ENCODE results near the gene VSTM2L. TPM values are rescaled to one million over a fixed set of nuclear protein-coding genes. Genes with fewer than 3 reads are reported as not detected.

VSTM2L gene
- total and polyA plus RNA-seq, 2 of the 13 experiments (the other 11 are each of a cell fraction or from before 2014, with no cell fraction given) = not detected

- TF ChIP-seq ATF7-NPFF (CRISPR knock-in tag; IDR thresholded peaks at IDR 0.05; ENCODE audit: low read depth) (no peak), NFYC (CRISPR knock-in tag; IDR thresholded peaks at IDR 0.05) (no peak), AGO1 (IDR thresholded peaks at IDR 0.05; ENCODE audit: low read depth, low read length, poor library complexity, severe bottlenecking) (no peak), ZNF569 (CRISPR knock-in tag; IDR thresholded peaks at IDR 0.05; ENCODE audit: borderline replicate concordance) (no peak), FLYWCH1 (CRISPR knock-in tag; IDR thresholded peaks at IDR 0.05) (peak; percentile 79; the same call in 1 of the 2 replicates), MEF2D (CRISPR knock-in tag; IDR thresholded peaks at IDR 0.05) (0 out of 2 replicates have a peak, but pooled peaks have one; percentile 13), ZNF609 (CRISPR knock-in tag; IDR thresholded peaks at IDR 0.05; ENCODE audit: borderline replicate concordance) (peak; percentile 34; the same call in 1 of the 2 replicates), PAWR (CRISPR knock-in tag; IDR thresholded peaks at IDR 0.05; ENCODE audit: borderline replicate concordance) (no peak), ZNF33B (CRISPR knock-in tag; IDR thresholded peaks at IDR 0.05) (no peak; the same call in 1 of the 2 replicates), IRF1 (CRISPR knock-in tag; IDR thresholded peaks at IDR 0.05; ENCODE audit: low read depth) (no peak), NFKB2 (CRISPR knock-in tag; IDR thresholded peaks at IDR 0.05; ENCODE audit: borderline replicate concordance) (0 out of 2 replicates have a peak, but pooled peaks have one; percentile 27)
- TF ChIP-seq, protein P1, sequence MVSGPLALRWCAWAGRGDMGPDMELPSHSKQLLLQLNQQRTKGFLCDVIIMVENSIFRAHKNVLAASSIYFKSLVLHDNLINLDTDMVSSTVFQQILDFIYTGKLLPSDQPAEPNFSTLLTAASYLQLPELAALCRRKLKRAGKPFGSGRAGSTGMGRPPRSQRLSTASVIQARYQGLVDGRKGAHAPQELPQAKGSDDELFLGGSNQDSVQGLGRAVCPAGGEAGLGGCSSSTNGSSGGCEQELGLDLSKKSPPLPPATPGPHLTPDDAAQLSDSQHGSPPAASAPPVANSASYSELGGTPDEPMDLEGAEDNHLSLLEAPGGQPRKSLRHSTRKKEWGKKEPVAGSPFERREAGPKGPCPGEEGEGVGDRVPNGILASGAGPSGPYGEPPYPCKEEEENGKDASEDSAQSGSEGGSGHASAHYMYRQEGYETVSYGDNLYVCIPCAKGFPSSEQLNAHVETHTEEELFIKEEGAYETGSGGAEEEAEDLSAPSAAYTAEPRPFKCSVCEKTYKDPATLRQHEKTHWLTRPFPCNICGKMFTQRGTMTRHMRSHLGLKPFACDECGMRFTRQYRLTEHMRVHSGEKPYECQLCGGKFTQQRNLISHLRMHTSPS (CRISPR knock-in tag; IDR thresholded peaks at IDR 0.05; ENCODE audit: low read depth) = peak; percentile 78
- TF ChIP-seq, protein P2, sequence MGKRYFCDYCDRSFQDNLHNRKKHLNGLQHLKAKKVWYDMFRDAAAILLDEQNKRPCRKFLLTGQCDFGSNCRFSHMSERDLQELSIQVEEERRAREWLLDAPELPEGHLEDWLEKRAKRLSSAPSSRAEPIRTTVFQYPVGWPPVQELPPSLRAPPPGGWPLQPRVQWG (CRISPR knock-in tag; IDR thresholded peaks at IDR 0.05; ENCODE audit: borderline replicate concordance, low read depth) = no peak
- TF ChIP-seq, protein P3, sequence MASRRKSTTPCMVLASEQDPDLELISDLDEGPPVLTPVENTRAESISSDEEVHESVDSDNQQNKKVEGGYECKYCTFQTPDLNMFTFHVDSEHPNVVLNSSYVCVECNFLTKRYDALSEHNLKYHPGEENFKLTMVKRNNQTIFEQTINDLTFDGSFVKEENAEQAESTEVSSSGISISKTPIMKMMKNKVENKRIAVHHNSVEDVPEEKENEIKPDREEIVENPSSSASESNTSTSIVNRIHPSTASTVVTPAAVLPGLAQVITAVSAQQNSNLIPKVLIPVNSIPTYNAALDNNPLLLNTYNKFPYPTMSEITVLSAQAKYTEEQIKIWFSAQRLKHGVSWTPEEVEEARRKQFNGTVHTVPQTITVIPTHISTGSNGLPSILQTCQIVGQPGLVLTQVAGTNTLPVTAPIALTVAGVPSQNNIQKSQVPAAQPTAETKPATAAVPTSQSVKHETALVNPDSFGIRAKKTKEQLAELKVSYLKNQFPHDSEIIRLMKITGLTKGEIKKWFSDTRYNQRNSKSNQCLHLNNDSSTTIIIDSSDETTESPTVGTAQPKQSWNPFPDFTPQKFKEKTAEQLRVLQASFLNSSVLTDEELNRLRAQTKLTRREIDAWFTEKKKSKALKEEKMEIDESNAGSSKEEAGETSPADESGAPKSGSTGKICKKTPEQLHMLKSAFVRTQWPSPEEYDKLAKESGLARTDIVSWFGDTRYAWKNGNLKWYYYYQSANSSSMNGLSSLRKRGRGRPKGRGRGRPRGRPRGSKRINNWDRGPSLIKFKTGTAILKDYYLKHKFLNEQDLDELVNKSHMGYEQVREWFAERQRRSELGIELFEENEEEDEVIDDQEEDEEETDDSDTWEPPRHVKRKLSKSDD (CRISPR knock-in tag; IDR thresholded peaks at IDR 0.05; ENCODE audit: low read depth) = peak; percentile 86
- TF ChIP-seq, protein P4, sequence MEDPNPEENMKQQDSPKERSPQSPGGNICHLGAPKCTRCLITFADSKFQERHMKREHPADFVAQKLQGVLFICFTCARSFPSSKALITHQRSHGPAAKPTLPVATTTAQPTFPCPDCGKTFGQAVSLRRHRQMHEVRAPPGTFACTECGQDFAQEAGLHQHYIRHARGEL (CRISPR knock-in tag; IDR thresholded peaks at IDR 0.05) = no peak
These were observed 81.3 kb downstream of the VSTM2L start (continued) for GRCh38 chr20:37984018-37984785.

All from HepG2 (cell line).